WTC11 (cell line): ENCODE results near the gene TNRC6A. TPM values are rescaled to one million over a fixed set of nuclear protein-coding genes. Genes with fewer than 3 reads are reported as not detected.

Experiments used
- ATAC-seq: fragments of 200-7000 bp; cut with Tn5 transposase; 2 replicates; pipeline ENCODE4 v1.10.0; 2021; ENCODE audit warnings: mild to moderate bottlenecking, moderate library complexity
- CTCF ChIA-PET: fragments of 300-600 bp; sonication (Branson Sonifier 250); formaldehyde crosslinking; loops from one replicate; lab custom pipeline; 2021; ENCODE audit warnings: antibody characterized with exemption; lab: Charles Lee
- POLR2A ChIA-PET: fragments of 350-600 bp; sonication (Branson Sonifier 250); formaldehyde crosslinking; loops from one replicate; lab custom pipeline; 2021; ENCODE audit warnings: antibody characterized with exemption; lab: Charles Lee
- DNase-seq: peaks from one replicate; pipeline ENCODE4 v3.0.0; 2021; ENCODE audit warnings: low spot score
- H3K27ac Mint-ChIP-seq: 2 replicates; pipeline ENCODE4 v1.8.0; 2021; ENCODE audit warnings: mixed read lengths
- H3K27me3 Mint-ChIP-seq: 2 replicates; pipeline ENCODE4 v1.8.0; 2021; ENCODE audit warnings: low read depth, mild to moderate bottlenecking, moderate library complexity, mixed read lengths
- H3K36me3 Mint-ChIP-seq: 2 replicates; pipeline ENCODE4 v1.8.0; 2021; ENCODE audit warnings: mixed read lengths
- H3K4me1 Mint-ChIP-seq: 2 replicates; pipeline ENCODE4 v1.8.0; 2022; ENCODE audit warnings: mixed read lengths
- H3K4me3 Mint-ChIP-seq: 2 replicates; pipeline ENCODE4 v1.8.0; 2021; ENCODE audit warnings: mild to moderate bottlenecking, moderate library complexity, mixed read lengths
- H3K9me3 Mint-ChIP-seq: 2 replicates; pipeline ENCODE4 v1.8.0; 2021; ENCODE audit warnings: mixed read lengths
- ATF1 ChIP-seq: sonication (generic); formaldehyde crosslinking; IDR thresholded peaks from 2 replicates; pipeline ENCODE4 v1.8.1; 2023; ENCODE audit warnings: mild to moderate bottlenecking, moderate library complexity, missing genetic modification reagents
- CREM ChIP-seq: sonication (generic); formaldehyde crosslinking; IDR thresholded peaks from 2 replicates; pipeline ENCODE4 v1.8.1; 2022; ENCODE audit warnings: mild to moderate bottlenecking, missing genetic modification reagents, moderate library complexity
- ELF4 ChIP-seq: sonication (generic); formaldehyde crosslinking; IDR thresholded peaks from 2 replicates; pipeline ENCODE4 v1.8.1; 2022; ENCODE audit warnings: low read depth, mild to moderate bottlenecking, moderate library complexity, missing genetic modification reagents
- FOXK1 ChIP-seq: sonication (generic); formaldehyde crosslinking; IDR thresholded peaks from 2 replicates; pipeline ENCODE4 v1.8.0; 2022; ENCODE audit warnings: mild to moderate bottlenecking, moderate library complexity, missing genetic modification reagents
- GABPB1 ChIP-seq: sonication (generic); formaldehyde crosslinking; IDR thresholded peaks from 2 replicates; pipeline ENCODE4 v1.8.1; 2023; ENCODE audit warnings: mild to moderate bottlenecking, missing genetic modification reagents
- IRF2 ChIP-seq: sonication (generic); formaldehyde crosslinking; IDR thresholded peaks from 2 replicates; pipeline ENCODE4 v1.8.0; 2022; ENCODE audit warnings: low read depth, missing genetic modification reagents, borderline replicate concordance
- JAZF1 ChIP-seq: fragments of 250-450 bp; sonication (Bioruptor Pico); IDR thresholded peaks from 2 replicates; pipeline ENCODE4 v1.9.0; 2021; ENCODE audit warnings: moderate library complexity, mild to moderate bottlenecking, inconsistent platforms
- MXD4 ChIP-seq: fragments of 250-450 bp; sonication (Bioruptor Pico); IDR thresholded peaks from 2 replicates; pipeline ENCODE4 v1.8.0; 2021; ENCODE audit warnings: mild to moderate bottlenecking, moderate library complexity, borderline replicate concordance
- NFYB ChIP-seq: sonication (generic); formaldehyde crosslinking; conservative IDR thresholded peaks from 2 replicates; pipeline ENCODE4 v1.8.0; 2022; ENCODE audit warnings: low read depth, missing genetic modification reagents
- NR2C2 ChIP-seq: sonication (generic); formaldehyde crosslinking; IDR thresholded peaks from 2 replicates; pipeline ENCODE4 v1.8.0; 2022; ENCODE audit warnings: mild to moderate bottlenecking, missing genetic modification reagents
- NR3C1 ChIP-seq: sonication (generic); formaldehyde crosslinking; conservative IDR thresholded peaks from 2 replicates; pipeline ENCODE4 v1.8.1; 2023; ENCODE audit warnings: low read depth, mild to moderate bottlenecking, missing genetic modification reagents
- OVOL2 ChIP-seq: fragments of 250-450 bp; sonication (Bioruptor Pico); IDR thresholded peaks from 2 replicates; pipeline ENCODE4 v1.9.0; 2021; ENCODE audit warnings: mild to moderate bottlenecking, borderline replicate concordance
- PRRX2 ChIP-seq: fragments of 250-450 bp; sonication (Bioruptor Pico); IDR thresholded peaks from 2 replicates; pipeline ENCODE4 v1.8.0; 2021; ENCODE audit warnings: mild to moderate bottlenecking
- RORB ChIP-seq: fragments of 250-450 bp; sonication (Bioruptor Pico); IDR thresholded peaks from 2 replicates; pipeline ENCODE4 v1.9.0; 2021; ENCODE audit warnings: mild to moderate bottlenecking
- SMAD3 ChIP-seq: sonication (generic); formaldehyde crosslinking; IDR thresholded peaks from 2 replicates; pipeline ENCODE4 v1.8.0; 2022; ENCODE audit warnings: missing genetic modification reagents, mild to moderate bottlenecking, borderline replicate concordance
- TEAD1 ChIP-seq: sonication (generic); formaldehyde crosslinking; IDR thresholded peaks from 2 replicates; pipeline ENCODE4 v1.8.0; 2022; ENCODE audit warnings: mild to moderate bottlenecking, missing genetic modification reagents
- ZNF138 ChIP-seq: sonication (generic); formaldehyde crosslinking; conservative IDR thresholded peaks from 2 replicates; pipeline ENCODE4 v1.8.1; 2022; ENCODE audit warnings: mild to moderate bottlenecking, moderate library complexity, missing genetic modification reagents
- ZNF317 ChIP-seq: sonication (generic); formaldehyde crosslinking; IDR thresholded peaks from 2 replicates; pipeline ENCODE4 v1.8.1; 2023; ENCODE audit warnings: low read depth, mild to moderate bottlenecking, moderate library complexity, missing genetic modification reagents, borderline replicate concordance
- ZNF416 ChIP-seq: fragments of 250-450 bp; sonication (Bioruptor Pico); IDR thresholded peaks from 2 replicates; pipeline ENCODE4 v1.9.0; 2021; ENCODE audit warnings: mild to moderate bottlenecking, inconsistent platforms
- ZNF532 ChIP-seq: fragments of 250-450 bp; sonication (Bioruptor Pico); IDR thresholded peaks from 2 replicates; pipeline ENCODE4 v1.9.0; 2021; ENCODE audit warnings: mild to moderate bottlenecking, borderline replicate concordance
- total RNA-seq: library from RNA; stranded (reverse); gene quantifications from 3 replicates; pipeline ENCODE4 v1.2.3, GENCODE V29; 2021
- TF ChIP-seq, protein P1 (sequence below): sonication (generic); formaldehyde crosslinking; IDR thresholded peaks from 2 replicates; pipeline ENCODE4 v1.8.1; 2022; ENCODE audit warnings: mild to moderate bottlenecking, missing genetic modification reagents, moderate library complexity, borderline replicate concordance
- TF ChIP-seq, protein P2 (sequence below): fragments of 200-600 bp; IDR thresholded peaks from 2 replicates; pipeline ENCODE4 v1.8.0; 2022; ENCODE audit warnings: antibody characterized with exemption
- TF ChIP-seq, protein P3 (sequence below): sonication (generic); formaldehyde crosslinking; IDR thresholded peaks from 2 replicates; pipeline ENCODE4 v1.8.1; 2023; ENCODE audit warnings: mild to moderate bottlenecking, missing genetic modification reagents
- TF ChIP-seq, protein P4 (sequence below): sonication (generic); formaldehyde crosslinking; conservative IDR thresholded peaks from 2 replicates; pipeline ENCODE4 v1.8.1; 2023; ENCODE audit warnings: mild to moderate bottlenecking, low read depth, missing genetic modification reagents, moderate library complexity

Gene TNRC6A
- total RNA-seq, 1 experiment from 2014 or later, result 86.3 TPM

- H3K4me3 Mint-ChIP-seq, result no peak overlapping the region
- no peaks in the 10 kb centered on the region for H3K9me3 Mint-ChIP-seq
- no peaks in the 10 kb centered on the region for H3K27me3 Mint-ChIP-seq
- TF ChIP-seq JAZF1 (CRISPR knock-in tag) (no peak), PRRX2 (no peak), SMAD3 (no peak), TEAD1 (CRISPR knock-in tag) (no peak), RORB (no peak), GABPB1 (CRISPR knock-in tag) (no peak), ZNF532 (CRISPR knock-in tag) (no peak)
- TF ChIP-seq, protein P1, sequence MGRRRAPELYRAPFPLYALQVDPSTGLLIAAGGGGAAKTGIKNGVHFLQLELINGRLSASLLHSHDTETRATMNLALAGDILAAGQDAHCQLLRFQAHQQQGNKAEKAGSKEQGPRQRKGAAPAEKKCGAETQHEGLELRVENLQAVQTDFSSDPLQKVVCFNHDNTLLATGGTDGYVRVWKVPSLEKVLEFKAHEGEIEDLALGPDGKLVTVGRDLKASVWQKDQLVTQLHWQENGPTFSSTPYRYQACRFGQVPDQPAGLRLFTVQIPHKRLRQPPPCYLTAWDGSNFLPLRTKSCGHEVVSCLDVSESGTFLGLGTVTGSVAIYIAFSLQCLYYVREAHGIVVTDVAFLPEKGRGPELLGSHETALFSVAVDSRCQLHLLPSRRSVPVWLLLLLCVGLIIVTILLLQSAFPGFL (CRISPR knock-in tag), result no peak
- TF ChIP-seq, all 79 proteins: peak for 0
- H3K36me3 Mint-ChIP-seq, result no peaks in the 10 kb centered on the region
- CTCF ChIA-PET, result interaction anchor here (1.6 kb wide), 1 partner anchor 10 kb away, joined by 4 read pairs; no protein-coding TSS in a partner anchor
- DNase-seq (no peak), ATAC-seq (0 out of 2 replicates have a peak, but pooled peaks have one; percentile 28)
- H3K27ac Mint-ChIP-seq, result peak overlapping the region; percentile 25
- H3K4me1 Mint-ChIP-seq, result peaks cover 35% of the 10 kb centered on the region
- POLR2A ChIA-PET, result interaction anchor here (0.6 kb wide), 1 partner anchor 29 kb away, joined by 3 read pairs; no protein-coding TSS in a partner anchor
These were observed 25.9 kb downstream of the TNRC6A start for GRCh38 chr16:24755201-24755874.

- DNase-seq (no peak), ATAC-seq (no peak)
- ChIA-PET CTCF (interaction anchor here (0.8 kb wide), 1 partner anchor 75 kb away, joined by 3 read pairs; no protein-coding TSS in a partner anchor), POLR2A (no interaction called here)
- H3K4me1 Mint-ChIP-seq, result peaks cover 16% of the 10 kb centered on the region
- no peak overlapping the region for H3K4me3 Mint-ChIP-seq
- no peak overlapping the region for H3K27ac Mint-ChIP-seq
- no peaks in the 10 kb centered on the region for H3K9me3 Mint-ChIP-seq
- no peaks in the 10 kb centered on the region for H3K27me3 Mint-ChIP-seq
- peaks cover 17% of the 10 kb centered on the region for H3K36me3 Mint-ChIP-seq
- TF ChIP-seq CREM (CRISPR knock-in tag) (no peak), RORB (no peak), NFYB (CRISPR knock-in tag) (no peak), OVOL2 (CRISPR knock-in tag) (no peak), MXD4 (CRISPR knock-in tag) (no peak), ELF4 (CRISPR knock-in tag) (no peak), IRF2 (CRISPR knock-in tag) (no peak), ZNF416 (CRISPR knock-in tag) (no peak), NR2C2 (CRISPR knock-in tag) (no peak), ZNF317 (CRISPR knock-in tag) (no peak), ZNF138 (CRISPR knock-in tag) (no peak), NR3C1 (CRISPR knock-in tag) (no peak), ATF1 (no peak), FOXK1 (CRISPR knock-in tag) (no peak)
- TF ChIP-seq, protein P2, sequence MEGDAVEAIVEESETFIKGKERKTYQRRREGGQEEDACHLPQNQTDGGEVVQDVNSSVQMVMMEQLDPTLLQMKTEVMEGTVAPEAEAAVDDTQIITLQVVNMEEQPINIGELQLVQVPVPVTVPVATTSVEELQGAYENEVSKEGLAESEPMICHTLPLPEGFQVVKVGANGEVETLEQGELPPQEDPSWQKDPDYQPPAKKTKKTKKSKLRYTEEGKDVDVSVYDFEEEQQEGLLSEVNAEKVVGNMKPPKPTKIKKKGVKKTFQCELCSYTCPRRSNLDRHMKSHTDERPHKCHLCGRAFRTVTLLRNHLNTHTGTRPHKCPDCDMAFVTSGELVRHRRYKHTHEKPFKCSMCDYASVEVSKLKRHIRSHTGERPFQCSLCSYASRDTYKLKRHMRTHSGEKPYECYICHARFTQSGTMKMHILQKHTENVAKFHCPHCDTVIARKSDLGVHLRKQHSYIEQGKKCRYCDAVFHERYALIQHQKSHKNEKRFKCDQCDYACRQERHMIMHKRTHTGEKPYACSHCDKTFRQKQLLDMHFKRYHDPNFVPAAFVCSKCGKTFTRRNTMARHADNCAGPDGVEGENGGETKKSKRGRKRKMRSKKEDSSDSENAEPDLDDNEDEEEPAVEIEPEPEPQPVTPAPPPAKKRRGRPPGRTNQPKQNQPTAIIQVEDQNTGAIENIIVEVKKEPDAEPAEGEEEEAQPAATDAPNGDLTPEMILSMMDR, result no peak
- TF ChIP-seq, protein P3, sequence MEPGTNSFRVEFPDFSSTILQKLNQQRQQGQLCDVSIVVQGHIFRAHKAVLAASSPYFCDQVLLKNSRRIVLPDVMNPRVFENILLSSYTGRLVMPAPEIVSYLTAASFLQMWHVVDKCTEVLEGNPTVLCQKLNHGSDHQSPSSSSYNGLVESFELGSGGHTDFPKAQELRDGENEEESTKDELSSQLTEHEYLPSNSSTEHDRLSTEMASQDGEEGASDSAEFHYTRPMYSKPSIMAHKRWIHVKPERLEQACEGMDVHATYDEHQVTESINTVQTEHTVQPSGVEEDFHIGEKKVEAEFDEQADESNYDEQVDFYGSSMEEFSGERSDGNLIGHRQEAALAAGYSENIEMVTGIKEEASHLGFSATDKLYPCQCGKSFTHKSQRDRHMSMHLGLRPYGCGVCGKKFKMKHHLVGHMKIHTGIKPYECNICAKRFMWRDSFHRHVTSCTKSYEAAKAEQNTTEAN (CRISPR knock-in tag), result no peak
- TF ChIP-seq, protein P4, sequence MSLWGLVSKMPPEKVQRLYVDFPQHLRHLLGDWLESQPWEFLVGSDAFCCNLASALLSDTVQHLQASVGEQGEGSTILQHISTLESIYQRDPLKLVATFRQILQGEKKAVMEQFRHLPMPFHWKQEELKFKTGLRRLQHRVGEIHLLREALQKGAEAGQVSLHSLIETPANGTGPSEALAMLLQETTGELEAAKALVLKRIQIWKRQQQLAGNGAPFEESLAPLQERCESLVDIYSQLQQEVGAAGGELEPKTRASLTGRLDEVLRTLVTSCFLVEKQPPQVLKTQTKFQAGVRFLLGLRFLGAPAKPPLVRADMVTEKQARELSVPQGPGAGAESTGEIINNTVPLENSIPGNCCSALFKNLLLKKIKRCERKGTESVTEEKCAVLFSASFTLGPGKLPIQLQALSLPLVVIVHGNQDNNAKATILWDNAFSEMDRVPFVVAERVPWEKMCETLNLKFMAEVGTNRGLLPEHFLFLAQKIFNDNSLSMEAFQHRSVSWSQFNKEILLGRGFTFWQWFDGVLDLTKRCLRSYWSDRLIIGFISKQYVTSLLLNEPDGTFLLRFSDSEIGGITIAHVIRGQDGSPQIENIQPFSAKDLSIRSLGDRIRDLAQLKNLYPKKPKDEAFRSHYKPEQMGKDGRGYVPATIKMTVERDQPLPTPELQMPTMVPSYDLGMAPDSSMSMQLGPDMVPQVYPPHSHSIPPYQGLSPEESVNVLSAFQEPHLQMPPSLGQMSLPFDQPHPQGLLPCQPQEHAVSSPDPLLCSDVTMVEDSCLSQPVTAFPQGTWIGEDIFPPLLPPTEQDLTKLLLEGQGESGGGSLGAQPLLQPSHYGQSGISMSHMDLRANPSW, result no peak
These were observed 28.9 kb downstream of the TNRC6A start for GRCh38 chr16:24758373-24758772.
